ENCODE results near the gene MRPL28.

MRPL28 gene

GRCh38 chr16:360698-361336 lies 9.5 kb downstream of the MRPL28 start:
- no peak for DNase-seq
- no peak for TF ChIP-seq CTCF (IDR thresholded peaks at IDR 0.05)
- Histone ChIP-seq H3K27me3 (peaks cover 0 to 33% of the 10 kb centered on the region in 2 donors), H3K36me3 (no peaks in the 10 kb centered on the region), H3K4me3 (no peak overlapping the region), H3K27ac (no peak overlapping the region), H3K9me3 (no peaks in the 10 kb centered on the region), H3K4me1 (peaks cover 0 to 8% (median 4%) of the 10 kb centered on the region in 4 donors)
- intact Hi-C loops (cut with DNase I; ENCODE audit: low total_unique reads): no loop called here

GRCh38 chr16:359871-360697 lies 10.3 kb downstream of the MRPL28 start:
- Histone ChIP-seq H3K27ac (no peak overlapping the region), H3K4me1 (peaks cover 0 to 8% (median 4%) of the 10 kb centered on the region in 4 donors), H3K36me3 (no peaks in the 10 kb centered on the region), H3K4me3 (no peak overlapping the region), H3K9me3 (no peaks in the 10 kb centered on the region), H3K27me3 (peaks cover 0 to 33% of the 10 kb centered on the region in 2 donors)
- intact Hi-C loops (cut with DNase I; ENCODE audit: low total_unique reads): no loop called here
- no peak for DNase-seq
- TF ChIP-seq CTCF (IDR thresholded peaks at IDR 0.05): no peak

GRCh38 chr16:359067-359763 lies 11.1 kb downstream of the MRPL28 start:
- no peaks in the 10 kb centered on the region for H3K9me3 ChIP-seq
- H3K36me3 ChIP-seq: no peaks in the 10 kb centered on the region
- peaks cover 0 to 8% (median 4%) of the 10 kb centered on the region in 4 donors for H3K4me1 ChIP-seq
- H3K27ac ChIP-seq: no peak overlapping the region
- DNase-seq: no peak
- TF ChIP-seq CTCF (IDR thresholded peaks at IDR 0.05): no peak
- peaks cover 0 to 25% of the 10 kb centered on the region in 2 donors for H3K27me3 ChIP-seq
- intact Hi-C loops (cut with DNase I; ENCODE audit: low total_unique reads): no loop called here
- no peak overlapping the region for H3K4me3 ChIP-seq

- intact Hi-C loops (cut with DNase I; ENCODE audit: low total_unique reads): no loop called here
- H3K4me1 ChIP-seq: peaks cover 0 to 10% (median 6%) of the 10 kb centered on the region in 4 donors
- H3K36me3 ChIP-seq: no peaks in the 10 kb centered on the region
- no peak for TF ChIP-seq CTCF (IDR thresholded peaks at IDR 0.05)
- no peak for DNase-seq
- H3K27ac ChIP-seq: no peak overlapping the region
- H3K4me3 ChIP-seq: no peak overlapping the region
- no peaks in the 10 kb centered on the region for H3K9me3 ChIP-seq
- peaks cover 0 to 4% of the 10 kb centered on the region in 2 donors for H3K27me3 ChIP-seq
Measured at GRCh38 chr16:356741-357140, 13.6 kb downstream of the MRPL28 start.

GRCh38 chr16:354971-355461 lies 15.3 kb downstream of the MRPL28 start:
- intact Hi-C loops (cut with DNase I; ENCODE audit: low total_unique reads): loop anchor here (5.0 kb wide), 1 partner anchor 47 kb away; the partner anchor contains the start of gene DECR2
- Histone ChIP-seq H3K9me3 (no peaks in the 10 kb centered on the region), H3K27me3 (no peaks in the 10 kb centered on the region), H3K36me3 (peaks cover 0 to 9% (median 0%) of the 10 kb centered on the region in 3 donors), H3K4me1 (peaks cover 0 to 22% (median 16%) of the 10 kb centered on the region in 4 donors), H3K4me3 (no peak overlapping the region), H3K27ac (no peak overlapping the region)
- TF ChIP-seq CTCF (IDR thresholded peaks at IDR 0.05): no peak
- no peak for DNase-seq

Data from tibial artery (tissue), 4 donors.